HCT116 (cell line): ENCODE measurements around the gene TPRX1. TPM values are rescaled to one million over a fixed set of nuclear protein-coding genes. Genes with fewer than 3 reads are reported as not detected.

Experiments used
- ATAC-seq: fragments of 200-7000 bp; cut with Tn5 transposase; 2 replicates; pipeline ENCODE4 v1.9.1; 2020; ENCODE audit warnings: mild to moderate bottlenecking, moderate library complexity
- BruUV-seq: library from RNA; stranded (reverse); fragments of 400-500 nt; replicated peaks from 2 replicates; lab custom pipeline; 2021; lab: Mats Ljungman, UMichigan
- CTCF ChIA-PET: fragments of 300-600 bp; sonication (Branson Sonifier 250); formaldehyde crosslinking; loops from one replicate; lab custom pipeline; 2021; ENCODE audit warnings: antibody characterized with exemption; lab: Charles Lee
- POLR2A ChIA-PET: fragments of 300-600, 350-600 bp; sonication (Branson Sonifier 250); formaldehyde crosslinking; loops from one replicate; lab custom pipeline; 2021; ENCODE audit warnings: antibody characterized with exemption; lab: Charles Lee
- RAD21 ChIA-PET, 2 experiments: fragments of 300-600 bp; sonication (Branson Sonifier 250); formaldehyde crosslinking; loops; one replicate each; lab custom pipeline; 2023; ENCODE audit warnings: low total read pairs in 2 of 2; ENCODE audit not compliant: uncharacterized antibody in 2 of 2, unreplicated experiment in 2 of 2, low non-redundant PET in 1 of 2; lab: Charles Lee
- DNase-seq: peaks from one replicate; pipeline ENCODE4 v3.0.0-alpha.2; 2010; ENCODE audit warnings: low read depth, low spot score
- H2AFZ ChIP-seq: fragments of 200-600 bp; shearing (Covaris generic), sonication (generic); 2 replicates; pipeline ENCODE4 v1.6.1; 2017; ENCODE audit warnings: low read depth, mixed run types, mixed read lengths, antibody characterized with exemption, low read length; ENCODE audit not compliant: poor library complexity, severe bottlenecking
- H3K27ac ChIP-seq: 2 replicates; pipeline ENCODE4 v1.5.1; 2012; ENCODE audit warnings: low read depth, low read length
- H3K27me3 ChIP-seq: fragments of 200-600 bp; sonication (generic); 2 replicates; pipeline ENCODE4 v1.6.1; 2016; ENCODE audit warnings: mixed run types, low read length, mixed read lengths; ENCODE audit not compliant: insufficient read depth
- H3K36me3 ChIP-seq, 2 experiments: fragments of 200-500 bp in 1 of 2; fragments of 200-600 bp in 1 of 2; sonication (Bioruptor generic) in 1 of 2; sonication (generic) in 1 of 2; 2 replicates each; pipeline versions ENCODE4 v1.5.1 to v1.6.1; 2014 to 2016; ENCODE audit warnings: low read length in 2 of 2, inconsistent platforms in 1 of 2, mixed read lengths in 1 of 2, mixed run types in 1 of 2; ENCODE audit not compliant: insufficient read depth in 2 of 2, control insufficient read depth in 1 of 2
- H3K4me1 ChIP-seq, 2 experiments: fragments of 200-600 bp in 1 of 2; sonication (generic) in 1 of 2; 2 replicates each; pipeline versions ENCODE4 v1.5.1 to v1.6.1; 2012 to 2017; ENCODE audit warnings: low read length in 2 of 2, inconsistent platforms in 1 of 2, mild to moderate bottlenecking in 1 of 2, mixed read lengths in 1 of 2, mixed run types in 1 of 2, moderate library complexity in 1 of 2; ENCODE audit not compliant: insufficient read depth in 2 of 2, control insufficient read depth in 1 of 2
- H3K4me2 ChIP-seq: fragments of 200-600 bp; sonication (generic); 2 replicates; pipeline ENCODE4 v1.6.1; 2017; ENCODE audit warnings: mixed run types, low read length, mixed read lengths
- H3K4me3 ChIP-seq, 2 experiments: fragments of 200-600 bp in 1 of 2; sonication (generic) in 1 of 2; replicated peaks in 1 of 2; 2 replicates each; pipeline ENCODE4 v1.5.1; 2011 to 2016; ENCODE audit warnings: low read length in 2 of 2, control low read depth in 1 of 2, low read depth in 1 of 2, mild to moderate bottlenecking in 1 of 2, mixed read lengths in 1 of 2, mixed run types in 1 of 2
- H3K79me2 ChIP-seq: fragments of 200-600 bp; sonication (generic); 2 replicates; pipeline ENCODE4 v1.6.1; 2017; ENCODE audit warnings: mild to moderate bottlenecking, mixed run types, low read length, moderate library complexity, mixed read lengths; ENCODE audit not compliant: insufficient read depth
- H3K9ac ChIP-seq: fragments of 200-600 bp; sonication (generic); 2 replicates; pipeline ENCODE4 v1.6.1; 2016; ENCODE audit warnings: low read length, mixed read lengths
- H3K9me2 ChIP-seq: fragments of 200-600 bp; sonication (generic), shearing (Covaris generic); 2 replicates; pipeline ENCODE4 v1.6.1; 2017; ENCODE audit warnings: mixed run types, mild to moderate bottlenecking, moderate library complexity; ENCODE audit not compliant: insufficient read depth
- H3K9me3 ChIP-seq, 2 experiments: fragments of 200-500 bp in 1 of 2; fragments of 200-600 bp in 1 of 2; sonication (Bioruptor generic) in 1 of 2; sonication (generic) in 1 of 2; 2 replicates each; pipeline ENCODE4 v1.6.1; 2014 to 2017; ENCODE audit warnings: low read length in 2 of 2, mixed read lengths in 2 of 2, inconsistent platforms in 1 of 2, low read depth in 1 of 2, mild to moderate bottlenecking in 1 of 2, mixed run types in 1 of 2, moderate library complexity in 1 of 2; ENCODE audit not compliant: control insufficient read depth in 1 of 2, insufficient read depth in 1 of 2
- H4K20me1 ChIP-seq: fragments of 200-600 bp; sonication (generic), shearing (Covaris generic); 2 replicates; pipeline ENCODE4 v1.6.1; 2017; ENCODE audit warnings: mixed run types, mild to moderate bottlenecking, moderate library complexity; ENCODE audit not compliant: insufficient read depth
- ATF3 ChIP-seq: IDR thresholded peaks from 2 replicates; pipeline ENCODE4 v1.6.1; 2012
- CBX3 ChIP-seq: IDR thresholded peaks from 2 replicates; pipeline ENCODE4 v1.6.1; 2012; ENCODE audit warnings: low read depth
- CEBPB ChIP-seq: IDR thresholded peaks from 2 replicates; pipeline ENCODE4 v1.6.1; 2012; ENCODE audit warnings: low read depth
- CTCF ChIP-seq, 3 experiments: fragments of 200-600 bp in 1 of 3; sonication (generic) in 1 of 3; IDR thresholded peaks in 2 of 3; conservative IDR thresholded peaks in 1 of 3; 2 replicates each; pipeline ENCODE4 v1.5.1; 2012 to 2017; ENCODE audit warnings: low read depth in 2 of 3, low read length in 2 of 3, antibody characterized with exemption in 1 of 3, borderline replicate concordance in 1 of 3, control low read depth in 1 of 3, mild to moderate bottlenecking in 1 of 3, mixed read lengths in 1 of 3, mixed run types in 1 of 3, moderate library complexity in 1 of 3; ENCODE audit not compliant: insufficient read depth in 1 of 3
- EGR1 ChIP-seq: IDR thresholded peaks from 2 replicates; pipeline ENCODE4 v1.6.1; 2012; ENCODE audit warnings: low read depth
- ELF1 ChIP-seq: IDR thresholded peaks from 2 replicates; pipeline ENCODE4 v1.6.1; 2012; ENCODE audit warnings: low read depth, borderline replicate concordance
- EZH2 ChIP-seq: fragments of 200-600 bp; sonication (generic); IDR thresholded peaks from 2 replicates; pipeline ENCODE4 v1.6.1; 2017; ENCODE audit warnings: antibody characterized with exemption, mixed run types
- EZH2phosphoT487 ChIP-seq: fragments of 200-600 bp; IDR thresholded peaks from 2 replicates; pipeline ENCODE4 v1.6.1; 2018; ENCODE audit warnings: antibody characterized with exemption, borderline replicate concordance
- JUND ChIP-seq: IDR thresholded peaks from 2 replicates; pipeline ENCODE4 v1.6.1; 2012
- MAX ChIP-seq: IDR thresholded peaks from 2 replicates; pipeline ENCODE4 v1.6.1; 2012
- POLR2A ChIP-seq: IDR thresholded peaks from 2 replicates; pipeline ENCODE4 v1.7.0; 2011; ENCODE audit warnings: borderline replicate concordance; ENCODE audit not compliant: insufficient read depth, insufficient read length; ENCODE audit errors: extremely low read depth
- POLR2AphosphoS5 ChIP-seq: IDR thresholded peaks from 2 replicates; pipeline ENCODE4 v1.6.1; 2011; ENCODE audit warnings: mild to moderate bottlenecking, low read depth, low read length, moderate library complexity
- RAD21 ChIP-seq: IDR thresholded peaks from 2 replicates; pipeline ENCODE4 v1.6.1; 2012; ENCODE audit warnings: low read depth, mild to moderate bottlenecking
- SIN3A ChIP-seq: IDR thresholded peaks from 2 replicates; pipeline ENCODE4 v1.6.1; 2012; ENCODE audit warnings: low read depth
- SP1 ChIP-seq: IDR thresholded peaks from 2 replicates; pipeline ENCODE4 v1.6.1; 2012; ENCODE audit warnings: low read depth
- SRF ChIP-seq: IDR thresholded peaks from 2 replicates; pipeline ENCODE4 v1.6.1; 2012; ENCODE audit warnings: low read depth
- TCF7L2 ChIP-seq: IDR thresholded peaks from 2 replicates; pipeline ENCODE4 v1.7.0; 2011; ENCODE audit warnings: borderline replicate concordance, inconsistent platforms; ENCODE audit not compliant: insufficient read depth, insufficient read length; ENCODE audit errors: extremely low read depth
- YY1 ChIP-seq: IDR thresholded peaks from 2 replicates; pipeline ENCODE4 v1.6.1; 2011; ENCODE audit warnings: low read length, low read depth, moderate library complexity, mild to moderate bottlenecking; ENCODE audit not compliant: insufficient replicate concordance; ENCODE audit errors: extremely low read depth
- ZFX ChIP-seq: fragments of 450-650 bp; IDR thresholded peaks from 2 replicates; pipeline ENCODE4 v1.6.1; 2017
- ZNF274 ChIP-seq: fragments of 200-500 bp; sonication (Bioruptor generic); IDR thresholded peaks from 2 replicates; pipeline ENCODE4 v1.6.1; 2014; ENCODE audit warnings: mild to moderate bottlenecking, low read depth, low read length, inconsistent platforms
- intact Hi-C: fragments of 100-400 bp; cut with micrococcal nuclease; formaldehyde crosslinking; loops from 2 replicates; pipeline ENCODE4 v1.10.0; 2022
- total RNA-seq: library from RNA; stranded (reverse); gene quantifications from one replicate; pipeline ENCODE4 v1.2.1, GENCODE V29; 2021; ENCODE audit not compliant: unreplicated experiment

TPRX1 gene
- total RNA-seq, 1 experiment from 2014 or later, result not detected

GRCh38 chr19:47760632-47760999 lies 43.7 kb downstream of the TPRX1 start:
- ChIA-PET CTCF (no interaction called here), RAD21 (no interaction called here), POLR2A (no interaction called here)
- H3K9ac ChIP-seq, result no peak overlapping the region
- no peaks in the 10 kb centered on the region for H3K79me2 ChIP-seq
- no peaks in the 10 kb centered on the region for H3K9me2 ChIP-seq
- no peak overlapping the region for H2AFZ ChIP-seq
- H3K4me1 ChIP-seq, result peaks cover 0 to 2% of the 10 kb centered on the region in 2 experiments; a peak in 1 of 4 replicates
- ATAC-seq (no peak), DNase-seq (no peak)
- H3K9me3 ChIP-seq, result no peaks in the 10 kb centered on the region
- peaks cover 6% of the 10 kb centered on the region; the same call in 1 of the 2 replicates for H4K20me1 ChIP-seq
- no peak for TF ChIP-seq EZH2
- no peak for TF ChIP-seq EGR1
- no peak for TF ChIP-seq SIN3A
- no peak for TF ChIP-seq SRF
- TF ChIP-seq ELF1, result no peak
- no peak for TF ChIP-seq ZFX
- no peak for TF ChIP-seq TCF7L2
- no peak for TF ChIP-seq ATF3
- TF ChIP-seq YY1, result no peak
- no peak for TF ChIP-seq CTCF (IDR thresholded peaks at IDR 0.05 in 2 of 3, conservative IDR thresholded peaks at IDR 0.05 in 1 of 3; ENCODE audit: borderline replicate concordance in 1 of 3, insufficient read depth in 1 of 3, low read depth in 2 of 3, low read length in 2 of 3)
- TF ChIP-seq POLR2AphosphoS5, result no peak
- TF ChIP-seq JUND, result no peak
- TF ChIP-seq POLR2A, result no peak
- no peak for TF ChIP-seq SP1
- TF ChIP-seq EZH2phosphoT487, result no peak
- no peak for TF ChIP-seq RAD21
- TF ChIP-seq CBX3, result no peak
- no peak for TF ChIP-seq ZNF274
- TF ChIP-seq MAX, result no peak
- TF ChIP-seq CEBPB, result no peak
- intact Hi-C loops, result no loop called here
- H3K4me2 ChIP-seq, result no peak overlapping the region
- H3K36me3 ChIP-seq, result peaks cover 12 to 31% of the 10 kb centered on the region in 2 experiments
- no TSS peak for BruUV-seq
- no peak overlapping the region for H3K27ac ChIP-seq
- no peak overlapping the region for H3K4me3 ChIP-seq
- no peaks in the 10 kb centered on the region for H3K27me3 ChIP-seq
